ENCODE measurements around the gene MFSD2B.
A peak's percentile ranks its signal among the peaks of the same experiment; 100 is the strongest.

Gene MFSD2B

GRCh38 chr2:24050041-24050979 is 40.4 kb downstream of the MFSD2B start:
- peak in 1 of 3 donors; percentile 1 for DNase-seq (ENCODE audit: low read depth in 3 of 3, low spot score in 1 of 3)

- no peak for DNase-seq (ENCODE audit: low read depth in 3 of 3, low spot score in 1 of 3)
Observed at GRCh38 chr2:24051833-24052232, 41.9 kb downstream of the MFSD2B start.

- DNase-seq (ENCODE audit: low read depth in 3 of 3, low spot score in 1 of 3) = no peak
Observed at GRCh38 chr2:24052951-24053350, 43.1 kb downstream of the MFSD2B start.

GRCh38 chr2:24054366-24055010 is 44.6 kb downstream of the MFSD2B start:
- no peak for DNase-seq (ENCODE audit: low read depth in 3 of 3, low spot score in 1 of 3)

GRCh38 chr2:24055750-24056149 is 45.9 kb downstream of the MFSD2B start:
- DNase-seq (ENCODE audit: low read depth in 3 of 3, low spot score in 1 of 3) = no peak

- no peak for DNase-seq (ENCODE audit: low read depth in 3 of 3, low spot score in 1 of 3)
Observed at GRCh38 chr2:24058564-24059271, 48.8 kb downstream of the MFSD2B start.

- no peak for DNase-seq (ENCODE audit: low read depth in 3 of 3, low spot score in 1 of 3)
Observed at GRCh38 chr2:24065341-24065740, 55.5 kb downstream of the MFSD2B start.

GRCh38 chr2:24072259-24072658 is 62.4 kb downstream of the MFSD2B start:
- no peak for DNase-seq (ENCODE audit: low read depth in 3 of 3, low spot score in 1 of 3)

- no peak for DNase-seq (ENCODE audit: low read depth in 3 of 3, low spot score in 1 of 3)
Observed at GRCh38 chr2:24073816-24074215, 63.9 kb downstream of the MFSD2B start.

GRCh38 chr2:24075259-24075658 is 65.4 kb downstream of the MFSD2B start:
- DNase-seq (ENCODE audit: low read depth in 3 of 3, low spot score in 1 of 3) = no peak

Data from stimulated activated CD4-positive, alpha-beta T cell treated with anti-CD3 and anti-CD28 coated beads, TNF-alpha, amount 100 ng/mL, for 1 hour (primary cell).